Caco-2 (cell line): ENCODE measurements around the gene BHLHE40. TPM values are rescaled to one million over a fixed set of nuclear protein-coding genes. Genes with fewer than 3 reads are reported as not detected.

Source experiments
- BruUV-seq: library from RNA; stranded (reverse); fragments of 400-500 nt; replicated peaks from 2 replicates; lab custom pipeline; 2021; lab: Mats Ljungman, UMichigan
- CTCF ChIA-PET: fragments of 300-600 bp; sonication (Branson Sonifier 250); formaldehyde crosslinking; loops from one replicate; lab custom pipeline; 2022; ENCODE audit warnings: antibody characterized with exemption; lab: Charles Lee
- POLR2A ChIA-PET: fragments of 300-600 bp; sonication (Branson Sonifier 250); formaldehyde crosslinking; loops from one replicate; lab custom pipeline; 2022; ENCODE audit warnings: antibody characterized with exemption; lab: Charles Lee
- DNase-seq, 2 experiments: peaks; one replicate each; pipeline versions ENCODE4 v3.0.0 to v3.0.0-alpha.2; 2020 to 2022
- H3K27me3 ChIP-seq: replicated peaks from 2 replicates; pipeline ENCODE4 v1.6.0; 2011; ENCODE audit warnings: low read length; ENCODE audit not compliant: control insufficient read depth, insufficient read depth
- H3K36me3 ChIP-seq: 2 replicates; pipeline ENCODE4 v1.5.1; 2011; ENCODE audit warnings: low read length; ENCODE audit not compliant: control insufficient read depth, insufficient read depth
- H3K4me1 ChIP-seq: fragments of 250-450 bp; sonication (Bioruptor Pico); 2 replicates; pipeline ENCODE4 v1.5.1; 2020; ENCODE audit warnings: mild to moderate bottlenecking
- H3K4me3 ChIP-seq: 2 replicates; pipeline ENCODE4 v1.5.1; 2011; ENCODE audit warnings: low read depth, mild to moderate bottlenecking, control low read depth, low read length
- H3K9me3 ChIP-seq: fragments of 250-450 bp; sonication (Bioruptor Pico); 2 replicates; pipeline ENCODE4 v1.5.1; 2020; ENCODE audit warnings: mild to moderate bottlenecking, moderate library complexity
- H3K27ac Mint-ChIP-seq: one replicate; pipeline ENCODE4 v1.8.0; 2022; ENCODE audit warnings: mixed read lengths; ENCODE audit not compliant: unreplicated experiment
- H3K27me3 Mint-ChIP-seq: one replicate; pipeline ENCODE4 v1.8.0; 2022; ENCODE audit warnings: mixed read lengths; ENCODE audit not compliant: insufficient read depth, unreplicated experiment
- H3K36me3 Mint-ChIP-seq: one replicate; pipeline ENCODE4 v1.8.0; 2022; ENCODE audit warnings: mild to moderate bottlenecking, mixed read lengths; ENCODE audit not compliant: insufficient read depth, unreplicated experiment
- H3K4me1 Mint-ChIP-seq: one replicate; pipeline ENCODE4 v1.8.0; 2022; ENCODE audit warnings: low read depth, mixed read lengths; ENCODE audit not compliant: unreplicated experiment
- H3K4me3 Mint-ChIP-seq: one replicate; pipeline ENCODE4 v1.8.0; 2022; ENCODE audit warnings: mild to moderate bottlenecking, moderate library complexity, mixed read lengths; ENCODE audit not compliant: unreplicated experiment
- H3K9me3 Mint-ChIP-seq: one replicate; pipeline ENCODE4 v1.8.0; 2022; ENCODE audit warnings: mixed read lengths; ENCODE audit not compliant: unreplicated experiment
- intact Hi-C: fragments of 100-400 bp; cut with micrococcal nuclease; formaldehyde crosslinking; loops from one replicate; pipeline ENCODE4 v1.10.0; 2022; ENCODE audit not compliant: unreplicated experiment
- total RNA-seq: library from RNA; stranded (reverse); gene quantifications from 2 replicates; pipeline ENCODE4 v1.2.3, GENCODE V29; 2022
- TF ChIP-seq, protein P1 (sequence below), 2 experiments: fragments of 200-600 bp in 1 of 2; IDR thresholded peaks; 1 replicate in 1 of 2; 2 replicates in 1 of 2; pipeline versions ENCODE4 v1.5.1 to v1.8.0; 2011 to 2022; ENCODE audit warnings: antibody characterized with exemption in 1 of 2, control low read depth in 1 of 2, inconsistent platforms in 1 of 2, low read depth in 1 of 2, low read length in 1 of 2, mild to moderate bottlenecking in 1 of 2, moderate library complexity in 1 of 2; ENCODE audit not compliant: insufficient read depth in 1 of 2, severe bottlenecking in 1 of 2, unreplicated experiment in 1 of 2

BHLHE40 gene
- total RNA-seq, 1 experiment from 2014 or later: 8.5 TPM

- Histone ChIP-seq H3K36me3 (no peaks in the 10 kb centered on the region), H3K4me1 (no peaks in the 10 kb centered on the region), H3K27me3 (no peaks in the 10 kb centered on the region), H3K4me3 (no peak overlapping the region), H3K9me3 (0 out of 2 replicates have a peak, but pooled peaks cover 3% of the 10 kb centered on the region)
- Mint-ChIP-seq H3K27ac (no peak overlapping the region), H3K9me3 (no peaks in the 10 kb centered on the region), H3K36me3 (no peaks in the 10 kb centered on the region), H3K27me3 (no peaks in the 10 kb centered on the region), H3K4me1 (no peaks in the 10 kb centered on the region), H3K4me3 (no peak overlapping the region)
- TF ChIP-seq, protein P1, sequence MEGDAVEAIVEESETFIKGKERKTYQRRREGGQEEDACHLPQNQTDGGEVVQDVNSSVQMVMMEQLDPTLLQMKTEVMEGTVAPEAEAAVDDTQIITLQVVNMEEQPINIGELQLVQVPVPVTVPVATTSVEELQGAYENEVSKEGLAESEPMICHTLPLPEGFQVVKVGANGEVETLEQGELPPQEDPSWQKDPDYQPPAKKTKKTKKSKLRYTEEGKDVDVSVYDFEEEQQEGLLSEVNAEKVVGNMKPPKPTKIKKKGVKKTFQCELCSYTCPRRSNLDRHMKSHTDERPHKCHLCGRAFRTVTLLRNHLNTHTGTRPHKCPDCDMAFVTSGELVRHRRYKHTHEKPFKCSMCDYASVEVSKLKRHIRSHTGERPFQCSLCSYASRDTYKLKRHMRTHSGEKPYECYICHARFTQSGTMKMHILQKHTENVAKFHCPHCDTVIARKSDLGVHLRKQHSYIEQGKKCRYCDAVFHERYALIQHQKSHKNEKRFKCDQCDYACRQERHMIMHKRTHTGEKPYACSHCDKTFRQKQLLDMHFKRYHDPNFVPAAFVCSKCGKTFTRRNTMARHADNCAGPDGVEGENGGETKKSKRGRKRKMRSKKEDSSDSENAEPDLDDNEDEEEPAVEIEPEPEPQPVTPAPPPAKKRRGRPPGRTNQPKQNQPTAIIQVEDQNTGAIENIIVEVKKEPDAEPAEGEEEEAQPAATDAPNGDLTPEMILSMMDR (IDR thresholded peaks at IDR 0.05; ENCODE audit: insufficient read depth in 1 of 2, low read depth in 1 of 2, low read length in 1 of 2, severe bottlenecking in 1 of 2, unreplicated experiment in 1 of 2): no peak
- ChIA-PET CTCF (no interaction called here), POLR2A (no interaction called here)
- BruUV-seq: no TSS peak
- intact Hi-C loops: loop anchor here (2.0 kb wide), 1 partner anchor 31 kb away; no protein-coding TSS in a partner anchor
- DNase-seq: no peak
These were observed 33.9 kb upstream of the BHLHE40 start for GRCh38 chr3:4945324-4945723.

DNA sequence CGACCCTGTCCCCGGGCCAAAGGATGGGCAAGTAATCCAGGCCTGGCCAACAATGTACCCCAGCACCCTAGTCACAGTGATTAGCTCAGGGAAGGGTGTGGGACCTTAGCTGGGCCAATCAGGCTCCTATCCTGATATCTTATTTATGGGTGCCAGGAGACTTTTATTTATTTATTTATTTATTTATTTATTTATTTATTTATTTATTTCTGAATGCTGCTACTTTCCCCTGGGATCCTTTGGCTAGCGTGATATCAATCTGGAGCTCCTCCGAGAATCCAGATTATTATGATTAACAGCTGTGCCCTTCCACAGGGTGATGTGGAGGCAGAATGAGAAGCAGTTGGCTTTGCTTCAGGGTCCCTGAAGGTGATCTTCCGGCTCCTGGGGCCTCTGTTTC is 32.2 kb upstream of the BHLHE40 start:
- TF ChIP-seq, protein P1 (IDR thresholded peaks at IDR 0.05; ENCODE audit: insufficient read depth in 1 of 2, low read depth in 1 of 2, low read length in 1 of 2, severe bottlenecking in 1 of 2, unreplicated experiment in 1 of 2): no peak
- Histone ChIP-seq H3K4me3 (no peak overlapping the region), H3K27me3 (no peaks in the 10 kb centered on the region), H3K36me3 (no peaks in the 10 kb centered on the region), H3K4me1 (no peaks in the 10 kb centered on the region), H3K9me3 (0 out of 2 replicates have a peak, but pooled peaks cover 3% of the 10 kb centered on the region)
- intact Hi-C loops: no loop called here
- ChIA-PET CTCF (no interaction called here), POLR2A (interaction anchor here (0.5 kb wide), 1 partner anchor 85 kb away, joined by 3 read pairs; no protein-coding TSS in a partner anchor)
- no peaks in the 10 kb centered on the region for H3K36me3 Mint-ChIP-seq
- H3K27ac Mint-ChIP-seq: no peak overlapping the region
- BruUV-seq: no TSS peak
- H3K4me1 Mint-ChIP-seq: no peaks in the 10 kb centered on the region
- H3K27me3 Mint-ChIP-seq: no peaks in the 10 kb centered on the region
- no peaks in the 10 kb centered on the region for H3K9me3 Mint-ChIP-seq
- no peak overlapping the region for H3K4me3 Mint-ChIP-seq
- DNase-seq: no peak

GRCh38 chr3:4948395-4948794 is 30.8 kb upstream of the BHLHE40 start:
- Mint-ChIP-seq H3K27ac (no peak overlapping the region), H3K4me1 (no peaks in the 10 kb centered on the region), H3K9me3 (no peaks in the 10 kb centered on the region), H3K36me3 (no peaks in the 10 kb centered on the region), H3K27me3 (no peaks in the 10 kb centered on the region), H3K4me3 (no peak overlapping the region)
- CTCF ChIA-PET: no interaction called here
- H3K4me3 ChIP-seq: no peak overlapping the region
- no peak for DNase-seq
- TF ChIP-seq, protein P1 (IDR thresholded peaks at IDR 0.05; ENCODE audit: insufficient read depth in 1 of 2, low read depth in 1 of 2, low read length in 1 of 2, severe bottlenecking in 1 of 2, unreplicated experiment in 1 of 2): no peak
- intact Hi-C loops: no loop called here
- H3K36me3 ChIP-seq: no peaks in the 10 kb centered on the region
- H3K27me3 ChIP-seq: no peaks in the 10 kb centered on the region
- POLR2A ChIA-PET: interaction anchor here (0.6 kb wide), 1 partner anchor 30 kb away, joined by 3 read pairs; no protein-coding TSS in a partner anchor
- no peaks in the 10 kb centered on the region for H3K4me1 ChIP-seq
- no peaks in the 10 kb centered on the region for H3K9me3 ChIP-seq
- no TSS peak for BruUV-seq
